HepG2 (cell line): ENCODE measurements around the gene ZC3H7B. TPM values are rescaled to one million over a fixed set of nuclear protein-coding genes. Genes with fewer than 3 reads are reported as not detected.

Experiments
- ATAC-seq: fragments of 200-7000 bp; cut with Tn5 transposase; 3 replicates; pipeline ENCODE4 v1.9.1; 2020; ENCODE audit warnings: mild to moderate bottlenecking, moderate library complexity
- BruUV-seq: library from RNA; stranded (reverse); fragments of 400-500 nt; replicated peaks from 2 replicates; lab custom pipeline; 2021; lab: Mats Ljungman, UMichigan
- CTCF ChIA-PET: fragments of 300-600 bp; formaldehyde crosslinking; extraction: SDS; loops from one replicate; lab custom pipeline; 2021; ENCODE audit warnings: low total read pairs, inconsistent platforms, low intra/inter-chr PET ratio; lab: Yijun Ruan, JAX
- POLR2A ChIA-PET: fragments of 350-600 bp; sonication (Branson Sonifier 250); formaldehyde crosslinking; loops from one replicate; lab custom pipeline; 2020; ENCODE audit warnings: antibody characterized with exemption, inconsistent platforms; lab: Yijun Ruan, JAX
- DNase-seq: peaks from one replicate; pipeline ENCODE4 v3.0.0-alpha.2; 2015; ENCODE audit warnings: low spot score
- FAIRE-seq: peaks from 3 replicates; lab custom pipeline; 2011; peaks lifted over from hg19 to GRCh38; lab: Jason Lieb, UNC
- H2AFZ ChIP-seq: one replicate; pipeline ENCODE4 v1.6.1; 2011; ENCODE audit warnings: low read length, inconsistent platforms
- H3K27ac ChIP-seq: fragments of 300-600 bp; 3 replicates; pipeline ENCODE4 v1.8.0; 2011; ENCODE audit warnings: mixed run types, mild to moderate bottlenecking, mixed read lengths, low read length, inconsistent platforms; ENCODE audit not compliant: insufficient read depth; ENCODE audit errors: extremely low read length
- H3K27me3 ChIP-seq, 2 experiments: fragments of 200-600 bp in 1 of 2; 2 replicates in 1 of 2; 3 replicates in 1 of 2; pipeline versions ENCODE4 v1.6.0 to v1.8.0; 2011; ENCODE audit warnings: low read length in 2 of 2, mild to moderate bottlenecking in 2 of 2, moderate library complexity in 2 of 2, inconsistent platforms in 1 of 2; ENCODE audit not compliant: insufficient read depth in 2 of 2, control insufficient read depth in 1 of 2
- H3K36me3 ChIP-seq, 2 experiments: fragments of 200-600 bp in 1 of 2; replicated peaks in 1 of 2; 2 replicates in 1 of 2; 3 replicates in 1 of 2; pipeline versions ENCODE4 v1.5.1 to v1.8.0; 2011; ENCODE audit warnings: low read length in 2 of 2, inconsistent platforms in 1 of 2; ENCODE audit not compliant: insufficient read depth in 2 of 2, control insufficient read depth in 1 of 2
- H3K4me1 ChIP-seq: 2 replicates; pipeline ENCODE4 v1.5.1; 2012; ENCODE audit warnings: low read length, inconsistent platforms; ENCODE audit not compliant: insufficient read depth
- H3K4me2 ChIP-seq: 2 replicates; pipeline ENCODE4 v1.6.0; 2011; ENCODE audit warnings: low read depth, low read length, inconsistent platforms
- H3K4me3 ChIP-seq, 3 experiments: fragments of 200-600 bp in 1 of 3; sonication (generic), shearing (Covaris generic) in 1 of 3; replicated peaks in 1 of 3; 2 replicates each; pipeline ENCODE4 v1.5.1; 2011 to 2016; ENCODE audit warnings: low read length in 3 of 3, inconsistent platforms in 2 of 3, low read depth in 2 of 3, mild to moderate bottlenecking in 2 of 3, control low read depth in 1 of 3, mixed read lengths in 1 of 3; ENCODE audit not compliant: insufficient read depth in 1 of 3
- H3K79me2 ChIP-seq: one replicate; pipeline ENCODE4 v1.6.1; 2011; ENCODE audit warnings: low read length, inconsistent platforms; ENCODE audit not compliant: insufficient read depth
- H3K9ac ChIP-seq: 2 replicates; pipeline ENCODE4 v1.6.0; 2011; ENCODE audit warnings: mild to moderate bottlenecking, low read depth, low read length, inconsistent platforms; ENCODE audit not compliant: insufficient read depth
- H3K9me3 ChIP-seq: 2 replicates; pipeline ENCODE4 v1.5.1; 2012; ENCODE audit warnings: mild to moderate bottlenecking, low read length
- H4K20me1 ChIP-seq: 2 replicates; pipeline ENCODE4 v1.6.0; 2011; ENCODE audit warnings: inconsistent platforms, mild to moderate bottlenecking, low read length, moderate library complexity; ENCODE audit not compliant: insufficient read depth
- IKZF5 ChIP-seq: IDR thresholded peaks from 2 replicates; pipeline ENCODE4 v1.6.1; 2018; ENCODE audit warnings: missing genetic modification reagents, mild to moderate bottlenecking, missing compliant biosample characterization
- POLR2A ChIP-seq, 2 experiments: IDR thresholded peaks; 2 replicates each; pipeline ENCODE4 v1.6.1; 2011; ENCODE audit warnings: low read depth in 2 of 2, low read length in 2 of 2, mild to moderate bottlenecking in 1 of 2, moderate library complexity in 1 of 2; ENCODE audit not compliant: insufficient read depth in 1 of 2
- SIX4 ChIP-seq: sonication (generic); formaldehyde crosslinking; IDR thresholded peaks from 2 replicates; pipeline ENCODE4 v1.4.0; 2020; ENCODE audit warnings: missing genetic modification reagents
- SKI ChIP-seq: fragments of 450-650 bp; IDR thresholded peaks from one replicate; pipeline ENCODE4 v1.6.1; 2018; ENCODE audit warnings: mild to moderate bottlenecking; ENCODE audit not compliant: partially characterized antibody
- ZBTB1 ChIP-seq: sonication (generic); formaldehyde crosslinking; IDR thresholded peaks from 2 replicates; pipeline ENCODE4 v1.4.0; 2020; ENCODE audit warnings: missing genetic modification reagents, borderline replicate concordance
- ZNF180 ChIP-seq: sonication (generic); formaldehyde crosslinking; IDR thresholded peaks from 2 replicates; pipeline ENCODE4 v1.4.0; 2020; ENCODE audit warnings: low read depth, missing genetic modification reagents, borderline replicate concordance
- WGBS: methylation state at CpG from one replicate; pipeline ENCODE4 v1.1.6; 2017; ENCODE audit warnings: low lambda C conversion rate; 5-methylcytosine and 5-hydroxymethylcytosine counted together
- in situ Hi-C: cut with HindIII; loops from 2 replicates; pipeline ENCODE4 v1.10.0; 2017; ENCODE audit warnings: low pct_unique_long_range_greater_than_20kb; ENCODE audit not compliant: extremely low pct_ligation_motif_present
- intact Hi-C: fragments of 100-400 bp; cut with micrococcal nuclease; formaldehyde crosslinking; loops from one replicate; pipeline ENCODE4 v1.10.0; 2022; ENCODE audit not compliant: unreplicated experiment
- polyA plus RNA-seq, 8 experiments: library from polyadenylated mRNA; depleted of rRNA in 3 of 8; stranded (reverse) in 7 of 8; unstranded in 1 of 8; fragments of >200 nt; fragmentation: Illumina TruSeq in 4 of 8; extraction: Trizol in 4 of 8; gene quantifications; 2 replicates each; pipeline versions ENCODE4 v1.2.1 to v1.2.3, GENCODE V29; 2011 to 2016; ENCODE audit warnings: low read depth in 4 of 8, missing spikeins in 1 of 8, mixed read lengths in 1 of 8; ENCODE audit not compliant: insufficient read depth in 1 of 8
- total RNA-seq, 5 experiments: library from RNA; depleted of rRNA; stranded (reverse); fragments of >200 nt; fragmentation: Illumina TruSeq; extraction: Trizol; gene quantifications; 2 replicates each; pipeline ENCODE4 v1.2.3, GENCODE V29; 2016; ENCODE audit warnings: low read depth in 1 of 5

ZC3H7B gene
- total and polyA plus RNA-seq, 2 of the 13 experiments (the other 11 are each of a cell fraction or from before 2014, with no cell fraction given) = 26.4 to 37.2 TPM

- ATAC-seq = no peak
- CTCF ChIA-PET = no interaction called here
- POLR2A ChIA-PET = interaction anchor here (0.8 kb wide), 1 partner anchor 25 kb away, joined by 3 read pairs; no protein-coding TSS in a partner anchor
- Histone ChIP-seq H3K36me3 (peaks cover 44 to 83% of the 10 kb centered on the region in 2 experiments), H3K9me3 (no peaks in the 10 kb centered on the region), H2AFZ (no peak overlapping the region), H3K79me2 (no peaks in the 10 kb centered on the region), H3K27me3 (no peaks in the 10 kb centered on the region), H3K4me1 (no peaks in the 10 kb centered on the region), H3K9ac (no peak overlapping the region), H4K20me1 (no peaks in the 10 kb centered on the region), H3K4me3 (no peak overlapping the region), H3K4me2 (no peak overlapping the region), H3K27ac (no peak overlapping the region)
- WGBS = 97% methylated on average over 13 of the region's 15 CpGs
- DNase-seq = no peak
- BruUV-seq = no TSS peak
- no peak for TF ChIP-seq ZNF180 (CRISPR knock-in tag)
- TF ChIP-seq POLR2A (IDR thresholded peaks at IDR 0.05; ENCODE audit: insufficient read depth in 1 of 2, low read depth in 2 of 2, low read length in 2 of 2) = peak in 1 of 2 experiments; percentile 27; a peak in 1 of 4 replicates
- intact Hi-C loops = no loop called here
- FAIRE-seq = no peak
- in situ Hi-C loops = no loop called here
These were observed 39.0 kb upstream of the ZC3H7B start for GRCh38 chr22:41262250-41262765.

GRCh38 chr22:41263704-41264103 is 37.6 kb upstream of the ZC3H7B start:
- in situ Hi-C loops = no loop called here
- intact Hi-C loops = no loop called here
- CTCF ChIA-PET = no interaction called here
- H3K36me3 ChIP-seq = peaks cover 52 to 83% of the 10 kb centered on the region in 2 experiments
- POLR2A ChIA-PET = interaction anchor here (0.9 kb wide), 1 partner anchor 45 kb away, joined by 3 read pairs; no protein-coding TSS in a partner anchor
- no peak for DNase-seq
- no peak for ATAC-seq
- no peaks in the 10 kb centered on the region for H3K79me2 ChIP-seq
- no peaks in the 10 kb centered on the region for H3K4me1 ChIP-seq
- no peaks in the 10 kb centered on the region for H3K9me3 ChIP-seq
- FAIRE-seq = no peak
- no peaks in the 10 kb centered on the region for H3K27me3 ChIP-seq
- TF ChIP-seq SIX4 (CRISPR knock-in tag) (no peak), ZBTB1 (CRISPR knock-in tag) (no peak), IKZF5 (CRISPR knock-in tag) (no peak), SKI (no peak)
- H2AFZ ChIP-seq = no peak overlapping the region
- H3K9ac ChIP-seq = no peak overlapping the region
- H4K20me1 ChIP-seq = no peaks in the 10 kb centered on the region
- H3K27ac ChIP-seq = no peak overlapping the region
- 94% methylated on average over 2 of the region's 2 CpGs for WGBS
- H3K4me3 ChIP-seq = no peak overlapping the region
- no peak overlapping the region for H3K4me2 ChIP-seq
- no TSS peak for BruUV-seq
